HTR-8/SVneo (cell line): ENCODE results near the gene BCAR1.
A peak's percentile ranks its signal among the peaks of the same experiment; 100 is the strongest.
"Not testable (repeated sequence)": the region's sequence is repeated elsewhere in the genome, so short reads cannot be mapped to it uniquely, and the experiment has no call there.

ENCODE experiments used
- DNase-seq: peaks from one replicate; pipeline ENCODE4 v3.0.0; 2011; ENCODE audit warnings: low spot score, mixed read lengths; ENCODE audit not compliant: insufficient read length
- FAIRE-seq: peaks from 2 replicates; lab custom pipeline; 2011; peaks lifted over from hg19 to GRCh38; lab: Jason Lieb, UNC

BCAR1 gene

DNA sequence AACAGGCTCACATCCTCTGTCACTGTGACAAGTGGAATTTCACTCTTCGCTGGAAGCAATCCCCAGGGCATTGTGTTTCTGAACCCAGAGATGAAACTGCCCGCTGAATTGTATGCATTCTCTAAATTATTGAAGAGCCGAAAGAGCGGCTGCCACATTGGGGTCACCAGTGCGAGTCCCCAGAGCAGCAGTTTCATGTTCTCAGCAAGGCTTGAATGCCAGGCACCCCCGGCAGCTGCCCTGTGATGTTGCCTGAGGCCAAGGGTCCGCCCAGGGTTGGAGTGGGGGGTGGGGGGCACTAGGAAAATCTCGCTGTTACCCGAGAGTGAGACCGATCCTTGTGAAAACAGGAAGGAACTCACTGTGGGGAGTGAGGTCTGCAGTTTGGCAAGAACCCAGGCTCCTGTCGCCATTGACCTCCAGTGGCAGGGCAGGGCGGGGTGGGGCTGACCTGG, 20.7 kb upstream of the BCAR1 start:
- FAIRE-seq (peak; percentile 44), DNase-seq (no peak)

DNA sequence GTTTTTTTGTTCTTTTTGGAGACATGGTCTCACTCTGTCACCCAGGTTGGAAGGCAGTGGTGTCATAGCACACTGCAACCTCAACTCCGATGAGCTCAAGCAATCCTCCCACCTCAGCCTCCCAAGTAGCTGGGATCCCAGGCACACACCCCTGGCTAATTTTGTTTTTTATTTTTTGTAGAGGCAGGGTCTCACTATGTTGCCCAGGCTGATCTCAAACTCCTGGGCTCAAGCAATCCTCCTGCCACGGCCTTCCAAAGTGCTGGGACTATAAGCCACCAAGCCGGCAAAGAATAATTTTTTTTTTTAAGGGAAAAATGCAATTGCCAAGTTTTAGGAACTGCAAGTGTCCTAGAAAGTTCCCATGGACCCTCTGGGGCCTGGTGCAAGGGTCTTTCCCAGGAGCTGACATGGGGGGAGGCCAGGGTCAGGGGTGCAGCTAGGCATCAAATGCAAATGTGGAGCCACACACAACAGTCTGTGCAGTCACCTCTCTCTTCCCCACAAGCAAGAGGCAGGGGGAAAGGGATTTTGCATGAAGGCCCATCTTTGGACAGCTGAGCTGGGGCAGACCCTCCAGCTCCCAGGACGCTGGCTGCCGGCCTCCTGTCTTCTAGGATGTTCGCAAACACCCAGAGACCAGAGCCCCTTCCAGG, 20.1 kb upstream of the BCAR1 start:
- FAIRE-seq = no peak
- DNase-seq = no peak

DNA sequence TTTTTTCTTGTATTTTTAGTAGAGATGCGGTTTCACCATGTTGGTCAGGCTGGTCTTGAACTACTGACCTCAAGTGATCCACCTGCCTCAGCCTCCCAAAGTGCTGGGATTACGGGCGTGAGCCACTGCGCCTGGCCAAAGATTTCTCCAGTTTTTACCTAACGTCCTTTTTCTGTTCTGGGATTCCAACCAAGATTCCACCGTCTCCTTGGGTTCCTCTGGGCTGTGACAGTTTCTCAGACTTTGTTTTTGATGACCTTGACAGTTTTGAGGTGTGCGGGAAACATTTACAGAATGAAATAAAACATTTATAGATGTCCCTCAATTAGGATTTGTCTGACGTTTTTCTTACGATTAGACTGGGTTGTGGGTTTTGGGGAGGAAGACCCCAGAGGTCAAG, 17.9 kb upstream of the BCAR1 start:
- FAIRE-seq, DNase-seq: not testable (repeated sequence)

DNA sequence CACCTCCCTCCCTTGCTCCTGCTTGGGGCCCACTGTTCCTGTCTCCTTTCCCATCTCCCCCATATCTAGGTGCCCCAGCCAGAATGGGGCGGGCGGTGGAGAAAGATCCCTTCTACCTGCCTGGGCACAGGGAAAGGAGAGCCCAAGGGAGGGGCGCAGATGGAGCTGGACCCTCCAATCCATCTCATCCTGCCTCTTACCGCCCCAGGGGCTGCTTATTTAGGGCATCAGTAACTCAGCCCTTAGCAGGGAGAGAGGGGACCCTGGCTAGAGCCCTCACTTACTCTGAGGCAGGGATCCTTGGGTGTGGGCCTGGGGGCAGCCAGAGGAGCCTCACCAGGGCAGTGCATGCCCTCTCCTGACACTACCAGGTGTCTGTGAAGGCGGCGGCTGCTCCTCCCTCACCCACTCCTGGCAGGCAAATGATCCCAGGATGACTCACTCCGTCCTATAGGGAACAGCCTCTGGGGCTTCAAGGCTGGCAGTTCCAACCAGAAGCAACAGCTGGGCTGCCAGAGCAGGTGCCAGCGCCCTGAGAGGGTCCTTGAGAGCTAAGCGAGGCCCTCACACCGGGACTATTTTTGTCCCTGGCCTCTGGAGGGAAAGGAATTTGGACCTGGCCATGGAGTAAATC, 16.3 kb upstream of the BCAR1 start:
- peak; percentile 93 for DNase-seq
- peak; percentile 97 for FAIRE-seq

DNA sequence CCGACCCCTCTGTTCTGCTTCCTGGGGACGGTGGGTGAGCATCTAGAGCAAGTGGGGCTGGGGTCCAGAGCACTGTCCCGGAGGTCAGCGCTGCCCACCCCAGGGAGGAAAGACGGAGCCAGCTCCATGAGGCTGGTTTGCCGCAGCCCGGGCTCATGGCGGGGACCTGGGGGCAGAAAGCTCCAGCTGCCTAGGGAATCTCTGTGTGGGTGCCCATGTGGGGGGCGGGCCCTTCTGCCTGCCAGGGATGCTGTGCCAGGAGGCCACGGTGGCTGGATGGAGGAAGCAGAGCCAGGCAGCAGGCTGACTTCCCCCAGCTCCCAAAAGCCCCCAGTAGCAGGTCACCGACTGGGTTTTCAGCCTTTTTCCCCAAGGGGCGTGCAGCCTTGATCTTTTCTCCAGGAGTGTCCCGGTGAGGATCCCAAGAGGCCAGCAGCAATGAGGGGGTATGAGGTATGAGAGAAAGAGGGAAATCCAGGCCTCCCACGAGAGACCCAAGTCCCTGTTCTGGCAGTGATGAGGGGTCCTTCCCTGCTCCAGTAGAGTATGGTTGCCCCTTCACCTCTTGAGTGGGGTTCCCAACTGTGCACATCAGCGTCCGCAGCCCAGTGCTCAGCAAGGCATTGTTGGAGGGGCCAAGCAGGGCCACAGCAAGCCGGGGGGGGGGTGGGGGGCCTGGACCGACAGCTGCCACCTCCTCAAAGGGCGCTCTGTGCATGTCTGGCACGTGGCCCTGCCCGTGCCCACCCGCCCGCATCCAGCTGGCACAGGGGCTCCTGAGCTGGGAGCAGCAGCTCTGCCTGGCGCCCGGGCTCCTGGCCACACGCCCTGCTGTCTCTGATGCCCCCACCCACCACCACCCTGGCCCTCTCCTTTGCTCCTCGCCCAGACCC, 15.6 kb upstream of the BCAR1 start:
- FAIRE-seq = no peak
- DNase-seq = no peak

DNA sequence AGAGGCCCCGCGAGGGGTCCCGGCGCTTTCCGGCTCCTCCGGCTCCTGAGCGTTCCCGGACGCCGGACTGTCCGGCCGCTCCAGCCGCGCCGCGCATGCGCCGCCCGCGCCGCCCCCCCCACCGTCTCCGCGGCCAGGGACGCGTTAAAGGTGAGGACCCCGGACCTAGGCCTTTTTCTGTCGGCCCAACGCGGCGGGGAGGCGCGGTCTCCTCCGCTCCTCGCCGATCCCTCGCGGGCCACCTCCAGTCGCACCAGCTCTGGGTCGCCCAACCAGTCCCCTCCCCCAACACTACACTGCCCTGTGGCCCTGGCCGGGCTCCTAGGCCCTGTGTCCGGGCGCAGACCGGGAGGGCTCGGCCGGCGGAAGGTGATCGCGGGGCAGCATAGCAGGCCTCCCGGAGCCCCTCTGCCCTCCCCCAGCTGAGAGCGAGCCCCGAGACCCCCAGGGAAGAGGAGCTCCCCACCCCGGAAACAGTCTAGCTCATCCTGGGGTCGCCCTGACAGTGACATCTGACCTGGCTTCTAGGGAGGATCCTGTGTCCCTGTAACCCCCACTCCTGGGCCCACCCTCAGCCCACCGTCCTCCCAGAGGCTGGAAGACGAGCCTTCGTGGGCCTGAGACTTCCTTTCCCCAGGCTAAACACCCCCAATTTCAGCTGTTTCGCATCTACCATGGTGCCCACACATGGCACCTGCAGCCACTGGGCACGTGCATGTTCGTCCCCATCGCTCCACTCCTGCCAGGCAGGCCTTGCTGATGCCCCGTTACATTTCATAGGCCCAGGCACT, 14.7 kb upstream of the BCAR1 start:
- DNase-seq (peak; percentile 94), FAIRE-seq (peak; percentile 86)

DNA sequence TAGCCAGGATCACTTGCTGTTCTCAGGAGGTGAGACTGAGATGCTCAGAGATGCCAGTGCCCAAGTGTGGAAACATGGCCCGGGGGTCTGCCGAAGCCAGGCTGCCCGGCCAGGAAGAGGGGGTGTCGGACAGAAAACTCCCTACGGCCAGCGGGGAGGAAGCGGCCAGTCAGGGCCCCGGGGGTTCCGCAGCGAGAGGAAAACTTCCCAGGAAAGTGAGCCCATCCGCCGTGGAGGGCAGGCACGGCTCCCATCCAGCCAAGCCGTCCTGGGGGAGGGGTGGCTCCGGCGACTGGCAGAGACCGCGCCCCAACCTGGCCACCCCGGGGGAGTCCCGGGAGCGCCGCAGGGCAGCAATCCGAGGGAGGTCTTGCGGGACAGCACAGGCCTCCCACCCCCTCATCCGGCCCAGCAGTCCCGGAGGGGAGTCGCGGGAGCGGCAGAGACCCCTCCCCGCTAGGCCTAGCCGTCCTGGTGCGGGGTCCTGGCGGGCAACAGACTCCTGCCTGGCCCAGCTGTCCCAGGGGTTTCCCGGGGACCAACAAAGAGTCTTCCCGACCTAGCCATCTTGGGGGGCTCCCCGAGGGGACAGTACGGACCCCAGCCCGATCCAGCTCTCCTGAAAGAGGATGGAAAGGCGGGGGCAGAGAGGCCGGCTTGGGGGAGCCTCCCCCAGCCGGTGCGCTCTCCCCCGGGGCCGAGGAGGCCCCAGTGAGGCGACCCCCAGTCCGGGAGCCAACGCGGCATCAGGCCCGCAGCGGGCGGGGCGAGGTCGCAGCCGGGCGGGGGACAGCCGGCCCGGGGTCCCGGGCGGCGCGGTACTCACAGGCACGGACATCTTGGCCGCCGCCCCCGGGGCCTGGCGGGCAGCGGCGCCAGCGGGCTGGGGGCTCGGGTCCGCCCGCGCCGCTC, 13.8 kb upstream of the BCAR1 start:
- FAIRE-seq = peak; percentile 93
- DNase-seq = no peak

DNA sequence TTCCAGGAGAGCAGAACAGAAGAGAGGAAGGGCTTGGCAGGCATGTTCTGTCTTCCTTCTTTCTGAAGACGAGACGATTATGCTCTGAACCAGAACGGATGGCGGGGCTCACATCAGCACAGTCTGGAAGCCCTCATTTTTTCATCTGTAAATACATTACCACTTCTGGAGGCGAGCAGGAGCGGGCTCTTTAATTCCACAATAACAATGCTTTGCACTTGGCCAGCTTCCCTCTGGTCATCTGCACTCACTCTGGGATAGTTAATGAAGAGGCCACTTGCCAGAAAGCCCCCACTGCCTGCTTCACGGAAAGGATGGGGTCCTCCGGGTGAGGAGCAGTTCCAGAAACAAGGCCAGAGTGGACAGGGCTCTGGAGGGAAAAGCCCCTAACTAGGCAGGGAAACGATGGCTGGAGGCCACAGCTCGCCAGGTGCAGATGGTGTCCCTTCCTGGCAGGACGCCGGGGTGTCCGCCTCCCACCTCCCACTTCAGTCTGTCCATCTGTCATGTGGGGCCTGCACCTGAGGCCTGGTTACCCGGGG, 13.1 kb upstream of the BCAR1 start:
- FAIRE-seq = no peak
- DNase-seq = no peak

DNA sequence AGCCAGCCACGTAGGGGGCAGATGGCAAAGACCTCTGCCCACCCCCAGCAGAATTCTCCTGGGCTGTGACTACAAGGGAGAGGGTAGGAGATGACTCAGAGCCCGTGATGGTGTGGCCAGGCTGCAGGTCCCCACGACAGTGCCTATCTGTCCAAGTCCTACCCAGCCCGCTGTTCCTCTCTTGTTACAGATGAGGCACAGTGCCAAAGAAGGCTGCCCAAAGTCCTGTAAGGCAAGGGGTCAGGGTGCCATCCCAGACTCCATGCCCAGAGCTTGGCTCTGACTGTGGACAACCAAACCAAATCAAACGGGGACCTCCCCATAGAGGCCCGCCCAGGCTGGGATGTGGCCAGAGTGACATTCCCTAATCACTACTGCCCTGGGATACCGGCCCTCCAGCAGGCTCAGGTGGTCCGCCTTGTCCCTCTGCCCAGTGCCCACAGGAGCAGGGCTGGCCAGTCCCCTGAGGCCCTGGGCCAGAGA, 12.6 kb upstream of the BCAR1 start:
- no peak for DNase-seq
- peak; percentile 73 for FAIRE-seq

DNA sequence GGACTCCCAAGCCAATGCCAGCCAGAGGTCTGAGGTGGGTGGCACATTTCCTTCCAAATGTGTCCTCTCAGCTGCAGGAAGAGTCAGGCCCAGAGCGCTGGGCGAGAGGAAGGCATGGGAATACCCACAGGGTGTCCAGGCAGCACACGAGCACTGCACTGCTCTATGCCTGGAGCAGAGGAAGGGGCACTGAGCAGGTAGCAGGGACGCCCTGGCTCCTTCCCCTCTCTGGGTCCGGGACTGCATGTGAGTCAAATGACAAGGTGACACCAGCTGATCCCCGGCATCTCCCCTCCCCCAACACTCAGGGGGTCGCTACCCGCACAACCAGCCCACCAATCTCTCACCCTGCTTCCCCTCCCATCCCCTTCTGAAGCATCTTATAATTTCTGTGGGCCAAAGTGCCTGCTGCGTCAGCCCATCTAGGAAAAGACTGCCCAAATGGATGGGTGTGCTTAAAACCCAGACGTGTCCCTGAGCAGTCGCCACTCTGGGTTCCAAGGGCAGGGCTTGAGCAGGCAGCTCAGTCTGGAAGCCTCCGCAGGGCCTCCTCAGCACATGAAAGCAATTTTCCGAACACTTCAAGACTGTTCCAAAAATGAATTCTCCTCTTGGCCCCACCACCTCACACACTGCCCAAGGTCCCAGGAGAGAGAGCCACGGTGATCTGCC, 12.0 kb upstream of the BCAR1 start:
- peak; percentile 46 for FAIRE-seq
- no peak for DNase-seq

DNA sequence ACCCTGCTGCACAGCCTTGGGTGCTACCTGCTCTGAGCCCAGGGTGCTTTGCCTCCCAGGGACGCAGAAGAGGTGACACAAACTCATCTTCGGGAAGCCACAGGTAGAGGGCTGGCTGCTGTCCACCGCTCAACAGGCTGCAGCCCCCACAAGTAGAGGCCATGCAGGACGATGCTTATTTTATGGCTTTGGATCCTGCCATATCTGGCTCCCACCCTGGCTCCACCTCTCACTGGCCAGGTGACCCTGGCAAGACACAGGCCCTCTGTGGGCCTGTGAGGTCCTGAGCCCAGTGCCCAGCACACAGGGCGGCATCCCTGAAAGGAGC, 11.3 kb upstream of the BCAR1 start:
- FAIRE-seq = no peak
- no peak for DNase-seq

DNA sequence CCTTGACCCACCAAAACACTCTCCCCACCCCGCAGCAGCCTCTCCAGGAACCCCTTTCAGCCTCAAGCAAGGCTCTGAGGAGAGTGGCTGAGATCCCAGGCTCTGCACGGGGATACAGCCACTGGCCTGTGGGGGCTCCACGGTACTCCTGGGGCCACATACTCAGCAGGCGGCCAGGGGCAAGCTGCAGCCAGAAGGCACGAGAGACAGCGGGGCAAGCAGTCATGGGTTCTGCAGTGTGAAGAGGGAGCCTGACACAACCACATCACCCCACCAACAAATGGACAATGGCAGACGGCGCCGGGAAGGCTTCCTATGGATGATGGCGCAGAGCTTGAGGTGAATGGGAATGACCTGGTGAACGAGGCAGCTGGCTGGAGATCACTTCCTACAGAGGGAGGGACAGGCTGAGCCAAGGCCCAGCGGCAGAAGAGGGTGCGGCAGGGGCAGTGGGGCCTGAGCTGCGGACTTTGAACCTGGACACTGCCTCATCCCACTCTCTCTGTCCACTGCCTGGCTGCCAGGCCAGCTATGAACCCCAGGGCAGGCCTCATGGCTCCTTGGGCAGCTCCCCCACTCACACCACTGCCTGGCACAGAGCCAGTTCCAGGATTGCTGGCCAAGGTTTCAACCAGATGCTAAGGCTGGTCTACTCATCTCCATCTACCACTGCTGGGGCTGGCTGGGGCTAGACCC, 10.8 kb upstream of the BCAR1 start:
- FAIRE-seq (peak; percentile 48), DNase-seq (no peak)

DNA sequence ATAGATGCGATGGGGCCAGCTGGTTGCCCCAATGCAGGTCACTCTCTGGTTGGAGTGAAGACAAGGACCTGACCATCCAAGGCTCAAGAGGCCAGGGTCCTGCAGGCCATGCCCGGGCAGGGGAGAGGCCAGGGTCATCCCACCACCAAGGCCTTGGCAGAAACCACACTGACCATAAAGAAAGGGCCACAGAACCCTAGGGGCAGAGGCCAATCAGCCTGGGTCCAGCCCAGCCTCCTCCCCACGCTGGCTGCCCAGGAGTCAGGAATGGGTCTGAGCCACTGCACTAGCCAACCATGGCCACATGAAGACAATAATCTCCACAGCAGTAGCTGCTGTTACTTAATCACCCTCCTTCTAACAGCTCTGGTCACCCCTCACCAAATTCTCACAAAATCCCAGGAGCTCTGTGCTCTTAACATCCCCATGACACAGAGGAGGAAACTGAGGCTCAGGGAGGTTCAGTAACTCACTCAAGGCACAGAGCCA, 10.2 kb upstream of the BCAR1 start:
- FAIRE-seq (no peak), DNase-seq (no peak)

DNA sequence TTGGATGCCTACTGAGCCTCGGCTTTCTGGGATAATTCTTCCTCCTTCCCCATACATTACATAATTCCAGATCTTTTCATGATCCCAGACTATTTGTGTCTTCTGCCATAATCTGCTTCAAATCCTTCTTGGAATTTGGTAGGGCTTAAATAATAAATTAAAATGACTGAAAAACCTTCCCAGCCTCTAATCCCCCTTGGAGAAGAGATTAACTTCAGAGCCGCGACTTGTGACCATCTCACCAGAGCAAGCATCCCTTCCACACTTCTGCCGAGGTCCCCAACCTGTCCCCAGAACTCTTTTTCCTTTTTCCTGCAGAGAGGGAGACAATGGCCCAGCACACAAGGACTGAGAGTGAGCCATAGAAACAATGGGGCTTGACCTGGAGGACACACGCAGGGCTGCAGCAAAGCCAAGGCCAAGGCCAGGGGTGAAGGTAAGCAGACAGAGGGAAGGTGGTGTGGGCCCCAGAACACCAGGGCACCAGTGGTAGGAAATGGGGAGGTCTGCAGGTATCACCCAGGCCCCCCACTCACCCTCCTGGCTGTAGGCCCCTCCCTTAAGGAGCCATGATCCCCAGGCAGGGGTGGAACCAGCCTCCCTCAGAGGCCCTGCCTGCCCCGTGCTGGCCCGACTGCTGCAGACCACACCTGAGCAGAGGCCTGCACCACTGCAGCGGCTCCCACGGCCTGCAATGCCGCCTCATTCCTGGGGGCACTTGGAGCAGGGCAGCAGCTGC, 9.6 kb upstream of the BCAR1 start:
- DNase-seq (no peak), FAIRE-seq (no peak)

DNA sequence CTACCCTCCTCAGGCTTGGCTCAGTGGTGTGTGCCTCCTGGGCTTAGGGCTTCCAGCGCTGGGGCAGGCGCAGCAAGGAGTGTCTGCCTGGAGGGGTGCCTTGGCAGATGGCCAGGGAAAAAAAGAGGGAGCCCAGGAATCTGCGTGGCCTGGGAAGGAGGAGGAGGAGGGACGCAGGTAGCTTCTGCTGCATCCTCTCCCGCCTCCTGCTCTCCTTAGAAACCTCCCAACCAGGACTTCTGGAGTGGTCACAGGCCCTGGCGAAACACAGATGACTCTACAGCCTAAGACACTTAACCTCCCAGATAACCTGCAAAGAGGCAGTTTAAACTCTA, 7.3 kb upstream of the BCAR1 start:
- no peak for FAIRE-seq

DNA sequence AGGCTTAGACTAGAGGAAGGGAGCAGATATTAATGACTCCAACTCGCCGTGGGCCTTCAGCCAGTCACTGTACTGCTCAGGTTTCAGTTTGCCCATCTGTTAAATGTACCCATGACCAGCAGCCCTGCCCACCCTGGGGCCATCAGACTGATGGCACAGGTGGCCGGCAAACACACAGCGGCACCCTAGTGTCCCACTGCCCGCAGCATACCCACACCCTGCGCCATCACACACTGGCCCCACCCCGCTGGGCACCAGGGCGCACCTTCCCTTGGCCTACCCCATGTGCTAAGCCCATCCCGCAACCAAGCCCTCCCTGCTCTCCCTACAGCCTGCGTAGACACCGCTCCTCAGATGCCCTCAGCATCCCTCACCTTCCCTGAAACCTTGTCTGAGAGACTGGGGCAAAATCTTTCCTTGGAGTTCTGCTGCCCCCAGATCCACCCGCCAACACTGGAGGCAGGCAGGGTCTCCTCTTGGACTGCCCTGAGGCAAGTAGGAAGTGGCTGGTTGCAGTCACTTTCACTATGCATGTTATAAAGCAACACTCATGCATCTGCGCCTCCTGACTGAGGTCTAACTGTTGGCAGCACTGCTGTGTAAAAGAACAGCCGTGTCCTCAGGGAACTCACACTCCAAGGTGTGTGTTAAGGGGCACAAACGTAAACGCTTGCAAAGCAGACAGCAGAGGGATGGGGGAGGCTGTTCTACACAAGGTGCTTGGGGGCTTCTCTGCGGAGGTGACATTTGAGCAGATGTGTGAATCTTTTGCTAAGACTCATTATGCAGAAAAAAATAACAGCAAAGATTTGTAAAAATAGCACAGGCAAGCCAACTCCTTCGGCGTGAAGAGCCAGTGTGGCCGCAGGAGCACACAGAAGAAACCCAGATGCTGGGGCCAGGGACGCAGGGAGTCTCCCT, 6.7 kb upstream of the BCAR1 start:
- DNase-seq = no peak
- peak; percentile 93 for FAIRE-seq

More for the DNA sequence above, 7.3 kb upstream of the BCAR1 start:
- no peak for DNase-seq
